Measurements from ENCODE around the gene CFAP77. TPM values are rescaled to one million over a fixed set of nuclear protein-coding genes. Genes with fewer than 3 reads are reported as not detected.

Gene CFAP77
- polyA plus RNA-seq, 1 experiment: not detected

DNA sequence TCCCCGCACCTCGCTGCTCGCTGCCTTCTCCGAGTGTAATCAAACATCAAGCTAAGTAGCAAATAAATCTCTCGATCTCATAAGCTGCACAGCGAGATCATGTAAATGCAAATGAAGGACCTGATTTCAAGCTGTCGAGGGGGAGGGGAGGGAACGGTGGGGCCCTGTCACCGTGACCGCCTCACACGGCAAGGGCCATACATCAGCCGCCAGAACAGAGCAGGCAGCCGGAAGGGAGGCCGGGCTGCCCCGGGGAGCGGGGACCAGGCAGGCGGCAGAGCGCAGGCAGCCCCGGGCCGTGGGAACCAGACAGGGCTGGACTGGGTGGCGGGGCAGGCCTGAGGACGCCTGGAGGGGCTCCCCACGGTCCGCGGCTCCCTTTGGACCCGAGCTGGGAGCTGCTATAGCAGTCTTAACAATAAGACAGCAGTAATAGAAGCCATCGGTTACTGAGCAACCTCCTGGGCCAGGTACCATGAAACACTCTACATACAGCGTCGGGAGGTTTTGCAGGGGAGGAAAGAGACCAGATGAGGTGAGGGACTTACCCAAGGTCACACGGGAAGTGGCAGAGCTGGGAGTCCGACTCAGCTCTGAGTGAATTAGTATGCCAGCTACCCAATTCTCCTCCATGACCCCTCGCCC, 76.8 kb downstream of the CFAP77 start:
- Histone ChIP-seq H3K4me3 (ENCODE audit: low read depth, low read length) (no peak overlapping the region), H3K36me3 (ENCODE audit: control insufficient read depth, insufficient read depth, low read length) (no peaks in the 10 kb centered on the region), H3K27me3 (ENCODE audit: control insufficient read depth, insufficient read depth, low read length) (peaks cover 30% of the 10 kb centered on the region)
- DNase-seq (ENCODE audit: low read depth): no peak
- TF ChIP-seq, protein P1, sequence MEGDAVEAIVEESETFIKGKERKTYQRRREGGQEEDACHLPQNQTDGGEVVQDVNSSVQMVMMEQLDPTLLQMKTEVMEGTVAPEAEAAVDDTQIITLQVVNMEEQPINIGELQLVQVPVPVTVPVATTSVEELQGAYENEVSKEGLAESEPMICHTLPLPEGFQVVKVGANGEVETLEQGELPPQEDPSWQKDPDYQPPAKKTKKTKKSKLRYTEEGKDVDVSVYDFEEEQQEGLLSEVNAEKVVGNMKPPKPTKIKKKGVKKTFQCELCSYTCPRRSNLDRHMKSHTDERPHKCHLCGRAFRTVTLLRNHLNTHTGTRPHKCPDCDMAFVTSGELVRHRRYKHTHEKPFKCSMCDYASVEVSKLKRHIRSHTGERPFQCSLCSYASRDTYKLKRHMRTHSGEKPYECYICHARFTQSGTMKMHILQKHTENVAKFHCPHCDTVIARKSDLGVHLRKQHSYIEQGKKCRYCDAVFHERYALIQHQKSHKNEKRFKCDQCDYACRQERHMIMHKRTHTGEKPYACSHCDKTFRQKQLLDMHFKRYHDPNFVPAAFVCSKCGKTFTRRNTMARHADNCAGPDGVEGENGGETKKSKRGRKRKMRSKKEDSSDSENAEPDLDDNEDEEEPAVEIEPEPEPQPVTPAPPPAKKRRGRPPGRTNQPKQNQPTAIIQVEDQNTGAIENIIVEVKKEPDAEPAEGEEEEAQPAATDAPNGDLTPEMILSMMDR (IDR thresholded peaks at IDR 0.05; ENCODE audit: insufficient read depth, low read depth, low read length): no peak
- CTCF ChIA-PET: interaction anchor here (1.1 to 1.6 kb wide), 2 partner anchors 21 to 39 kb away, joined by 3 to 6 read pairs; no protein-coding TSS in a partner anchor
- POLR2A ChIA-PET: no interaction called here

DNA sequence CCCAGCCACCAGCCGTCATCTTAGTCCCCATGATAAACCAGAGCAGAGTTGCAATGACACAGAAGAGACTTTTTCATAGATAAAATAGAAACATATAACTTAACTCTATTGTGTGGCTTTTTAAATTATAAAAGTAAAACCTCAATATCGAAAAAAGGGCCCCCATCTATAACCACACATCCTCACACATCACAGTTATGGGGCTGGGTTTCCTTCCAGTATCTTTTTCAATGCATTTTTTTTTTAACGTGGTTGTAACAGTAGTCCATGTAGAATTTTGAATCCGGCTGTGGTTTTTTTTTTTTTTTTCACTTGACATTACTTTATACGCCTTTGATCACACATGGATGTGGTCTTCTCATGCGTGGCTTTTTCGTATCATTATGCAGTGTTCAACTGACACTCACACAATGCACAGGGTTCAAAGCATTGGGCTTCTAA, 77.4 kb downstream of the CFAP77 start:
- H3K36me3 ChIP-seq (ENCODE audit: control insufficient read depth, insufficient read depth, low read length): no peaks in the 10 kb centered on the region
- H3K4me3 ChIP-seq (ENCODE audit: low read depth, low read length): no peak overlapping the region
- ChIA-PET POLR2A (no interaction called here), CTCF (interaction anchor here (1.4 to 1.6 kb wide), 2 partner anchors 19 to 20 kb away, joined by 5 to 6 read pairs; no protein-coding TSS in a partner anchor)
- no peak for DNase-seq (ENCODE audit: low read depth)
- TF ChIP-seq, protein P1 (IDR thresholded peaks at IDR 0.05; ENCODE audit: insufficient read depth, low read depth, low read length): no peak
- peaks cover 30% of the 10 kb centered on the region for H3K27me3 ChIP-seq (ENCODE audit: control insufficient read depth, insufficient read depth, low read length)

DNA sequence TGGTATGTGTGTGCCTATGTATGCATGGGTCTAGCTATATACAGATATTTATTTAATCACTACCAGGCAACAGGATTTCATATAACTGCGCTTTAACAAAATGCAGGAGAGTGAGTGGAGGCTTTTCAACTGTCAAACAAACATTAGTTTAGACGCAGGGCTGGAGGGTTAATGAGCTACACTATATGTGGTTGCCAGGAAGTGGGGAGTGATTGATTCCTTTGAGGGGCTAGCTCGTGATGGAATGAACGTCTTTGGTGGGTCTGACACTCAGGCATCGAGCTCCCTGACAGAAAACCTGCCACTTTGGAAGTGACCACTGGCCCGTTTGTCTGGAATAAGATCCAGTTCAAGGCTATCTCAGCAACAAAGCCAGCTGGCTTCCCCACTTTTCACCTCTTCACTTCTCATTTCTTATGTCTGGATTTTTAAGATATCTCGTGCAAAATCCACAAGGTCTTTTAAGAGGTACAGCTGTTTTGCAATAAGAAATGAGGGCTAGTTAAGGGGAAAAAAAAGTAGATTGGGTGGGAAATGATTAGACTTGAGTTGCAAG, 78.0 kb downstream of the CFAP77 start:
- ChIA-PET CTCF (interaction anchor here (1.2 to 2.0 kb wide), 4 partner anchors 18 to 87 kb away, joined by 3 to 8 read pairs (median 4); no protein-coding TSS in a partner anchor), POLR2A (no interaction called here)
- Histone ChIP-seq H3K36me3 (ENCODE audit: control insufficient read depth, insufficient read depth, low read length) (no peaks in the 10 kb centered on the region), H3K4me3 (ENCODE audit: low read depth, low read length) (no peak overlapping the region), H3K27me3 (ENCODE audit: control insufficient read depth, insufficient read depth, low read length) (peaks cover 30% of the 10 kb centered on the region)
- TF ChIP-seq, protein P1 (IDR thresholded peaks at IDR 0.05; ENCODE audit: insufficient read depth, low read depth, low read length): no peak
- no peak for DNase-seq (ENCODE audit: low read depth)

DNA sequence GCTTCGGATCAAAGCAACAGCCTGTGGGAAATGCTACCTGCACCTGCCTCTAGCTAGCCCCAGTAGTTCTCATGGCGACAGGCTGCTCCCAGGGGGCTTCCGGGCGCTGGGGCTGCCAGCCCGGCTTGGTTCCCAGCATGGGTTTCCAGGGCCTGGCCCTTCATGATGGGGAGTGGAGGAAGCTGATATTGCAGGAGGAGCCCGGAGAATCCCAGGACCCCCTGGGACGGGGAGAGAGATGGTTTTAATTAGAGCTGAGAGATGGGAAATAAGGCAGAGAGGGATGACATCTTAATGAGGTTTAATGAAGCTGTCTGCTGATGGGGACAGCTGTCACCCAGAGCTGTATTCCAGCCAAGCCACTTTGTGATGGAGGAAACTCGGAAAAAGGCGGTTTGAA, 78.6 kb downstream of the CFAP77 start:
- ChIA-PET CTCF (interaction anchor here (1.2 to 2.0 kb wide), 4 partner anchors 18 to 86 kb away, joined by 3 to 8 read pairs (median 4); no protein-coding TSS in a partner anchor), POLR2A (no interaction called here)
- DNase-seq (ENCODE audit: low read depth): no peak

DNA sequence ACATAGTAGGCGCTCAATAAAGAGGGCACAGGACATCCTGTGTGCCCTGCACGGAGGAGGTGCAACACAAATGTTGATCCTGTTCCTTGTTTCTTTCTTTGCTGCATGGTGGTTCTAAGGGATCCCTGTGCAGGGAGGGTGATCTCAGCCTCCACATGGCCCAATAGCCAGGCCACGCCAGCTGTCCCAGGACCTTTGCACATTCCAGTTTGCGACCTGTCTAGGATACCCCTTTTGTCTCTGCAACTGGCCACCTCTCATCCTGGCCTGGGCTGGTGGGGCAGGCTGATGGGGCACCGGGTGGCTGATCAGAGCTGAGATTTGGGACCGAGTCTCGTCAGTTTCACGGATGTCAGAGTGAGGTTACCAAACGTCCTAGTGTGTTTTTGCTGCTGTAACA, 79.5 kb downstream of the CFAP77 start:
- CTCF ChIA-PET: interaction anchor here (1.2 to 2.0 kb wide), 3 partner anchors 18 to 85 kb away, joined by 3 to 8 read pairs (median 3); no protein-coding TSS in a partner anchor
- Histone ChIP-seq H3K27me3 (ENCODE audit: control insufficient read depth, insufficient read depth, low read length) (peaks cover 24% of the 10 kb centered on the region), H3K36me3 (ENCODE audit: control insufficient read depth, insufficient read depth, low read length) (no peaks in the 10 kb centered on the region), H3K4me3 (ENCODE audit: low read depth, low read length) (no peak overlapping the region)
- TF ChIP-seq, protein P1 (IDR thresholded peaks at IDR 0.05; ENCODE audit: insufficient read depth, low read depth, low read length): no peak
- POLR2A ChIA-PET: no interaction called here
- no peak for DNase-seq (ENCODE audit: low read depth)

More for the DNA sequence above, 78.6 kb downstream of the CFAP77 start:
- Histone ChIP-seq H3K36me3 (ENCODE audit: control insufficient read depth, insufficient read depth, low read length) (no peaks in the 10 kb centered on the region), H3K4me3 (ENCODE audit: low read depth, low read length) (no peak overlapping the region), H3K27me3 (ENCODE audit: control insufficient read depth, insufficient read depth, low read length) (peaks cover 28% of the 10 kb centered on the region)
- TF ChIP-seq, protein P1 (IDR thresholded peaks at IDR 0.05; ENCODE audit: insufficient read depth, low read depth, low read length): no peak

All from BJ (cell line).